ENCODE results near the gene HDGF. TPM values are rescaled to one million over a fixed set of nuclear protein-coding genes. Genes with fewer than 3 reads are reported as not detected.

HDGF gene
- total RNA-seq, 4 donors from 2014 or later: 147 to 162 (median 148) TPM

- no peak overlapping the region for H3K4me3 ChIP-seq (replicated peaks in 1 of 3)
- no peaks in the 10 kb centered on the region for H3K27me3 ChIP-seq
- H3K9me3 ChIP-seq: no peaks in the 10 kb centered on the region
- H3K4me1 ChIP-seq: peaks cover 32 to 34% of the 10 kb centered on the region in 2 donors
- TF ChIP-seq CTCF (IDR thresholded peaks at IDR 0.05): no peak
- TF ChIP-seq POLR2A (IDR thresholded peaks at IDR 0.05): no peak
- intact Hi-C loops (cut with DNase I): no loop called here
- H3K27ac ChIP-seq: no peak overlapping the region
- peaks cover 9 to 18% of the 10 kb centered on the region in 2 donors for H3K36me3 ChIP-seq
- WGBS, 2 donors: 98 to 99% methylated on average over 4 of the region's 4 CpGs
- no peak for DNase-seq
Measured at GRCh38 chr1:156742801-156743200, 8.7 kb downstream of the HDGF start.

DNA sequence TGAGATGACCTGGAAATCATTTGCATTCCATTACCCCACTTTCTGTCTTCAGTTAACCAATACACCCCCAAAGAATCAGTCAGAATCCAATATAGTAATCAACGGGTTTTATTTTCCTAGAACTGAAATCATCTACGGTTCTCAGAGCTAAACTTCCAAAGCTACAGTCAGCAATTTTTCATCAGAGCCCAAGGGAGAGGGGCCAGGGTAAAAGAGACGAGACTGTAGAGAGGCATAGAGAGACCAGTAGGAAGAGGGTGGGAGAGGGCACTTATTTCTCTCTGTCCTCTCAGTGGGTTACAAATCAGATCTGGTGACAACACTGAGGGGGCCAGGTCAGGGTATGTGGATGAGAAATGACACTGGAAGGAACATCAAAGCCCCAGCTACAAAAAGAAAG, 9.5 kb downstream of the HDGF start:
- peak overlapping the region in 1 of 3 donors; percentile 87 for H3K27ac ChIP-seq
- no peak for TF ChIP-seq CTCF (IDR thresholded peaks at IDR 0.05)
- TF ChIP-seq POLR2A (IDR thresholded peaks at IDR 0.05): no peak
- no peak overlapping the region for H3K4me3 ChIP-seq (replicated peaks in 1 of 3)
- H3K27me3 ChIP-seq: no peaks in the 10 kb centered on the region
- no peak for DNase-seq
- peaks cover 26 to 28% of the 10 kb centered on the region in 2 donors for H3K4me1 ChIP-seq
- WGBS, 2 donors: 70 to 88% methylated on average over 3 of the region's 3 CpGs
- H3K36me3 ChIP-seq: peaks cover 13 to 18% of the 10 kb centered on the region in 2 donors
- no peaks in the 10 kb centered on the region for H3K9me3 ChIP-seq
- intact Hi-C loops (cut with DNase I): no loop called here

DNA sequence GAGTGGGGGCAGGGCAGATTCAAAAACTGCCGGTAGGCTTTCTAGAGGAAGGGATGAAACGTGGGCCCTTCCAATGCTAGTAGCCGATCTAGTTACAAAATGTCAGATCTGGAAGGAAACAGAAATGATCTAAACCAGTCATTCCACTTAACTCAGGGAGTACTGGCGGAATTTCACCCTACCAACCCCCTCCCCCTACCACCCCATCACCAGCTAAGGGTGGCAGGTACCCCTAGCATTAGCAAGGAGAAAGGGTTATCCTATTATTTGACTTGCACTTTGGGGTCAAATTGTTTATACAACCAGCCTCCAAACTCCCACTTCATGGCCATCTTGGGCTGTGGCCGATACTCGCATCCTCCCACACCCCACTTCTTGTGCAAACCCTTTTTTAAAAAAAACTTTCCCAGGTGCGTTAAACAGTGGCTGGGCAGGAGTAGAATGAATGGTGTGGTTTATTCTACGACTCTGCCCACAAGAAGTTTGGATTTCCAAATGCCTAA, 9.9 kb downstream of the HDGF start:
- intact Hi-C loops (cut with DNase I): no loop called here
- WGBS, 2 donors: 51 to 55% methylated on average over 8 of the region's 8 CpGs
- peaks cover 18% of the 10 kb centered on the region in 2 donors for H3K36me3 ChIP-seq

DNA sequence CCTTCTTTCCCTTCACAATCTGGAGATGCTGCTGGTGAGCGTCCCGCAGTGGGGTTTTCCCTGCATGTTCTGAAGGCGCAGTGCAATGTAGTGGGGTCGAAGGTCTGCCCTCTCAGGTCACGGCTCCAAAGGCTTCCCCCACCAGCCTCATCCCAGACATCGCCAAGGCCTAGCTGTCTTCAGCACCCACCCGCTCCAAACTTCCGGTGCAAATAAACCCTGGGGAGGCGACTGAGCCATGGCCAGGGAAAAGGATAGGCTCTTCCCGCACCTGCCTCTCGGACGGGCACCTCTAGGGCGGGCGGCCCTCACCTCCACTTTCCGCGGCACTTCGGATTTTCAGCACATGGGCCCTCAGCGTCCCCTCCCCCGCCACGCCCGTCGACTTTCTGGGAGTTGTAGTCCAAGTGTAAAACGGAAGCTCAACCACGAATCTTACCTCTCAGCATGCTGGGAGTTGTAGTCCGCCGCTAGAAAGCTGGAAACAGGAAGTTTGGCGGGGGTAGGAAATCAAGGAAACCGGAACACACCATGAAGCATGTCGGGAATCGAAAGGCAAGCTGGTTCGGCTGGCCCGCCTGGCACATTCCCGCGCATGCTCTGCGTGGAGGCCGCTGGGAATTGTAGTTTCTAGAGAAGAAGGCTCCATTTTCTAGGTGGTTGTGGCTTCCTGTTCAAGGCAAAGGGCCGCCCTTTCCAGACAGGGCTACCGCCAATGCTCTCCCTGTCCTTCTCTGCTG, 10.6 kb downstream of the HDGF start, which contains the start of gene MRPL24:
Gene MRPL24, minus strand, starts transcription at position 348 of the 740 bp plus-strand sequence. CDS start 2,384 bp downstream, outside the sequence.
- intact Hi-C loops (cut with DNase I): no loop called here
- WGBS, 2 donors: 1% methylated on average over 25 to 31 of the region's 38 CpGs
- H3K36me3 ChIP-seq: peaks cover 18 to 20% of the 10 kb centered on the region in 2 donors

More for the DNA sequence above, 9.9 kb downstream of the HDGF start:
- no peak for TF ChIP-seq POLR2A (IDR thresholded peaks at IDR 0.05)
- no peak for TF ChIP-seq CTCF (IDR thresholded peaks at IDR 0.05)
- H3K4me3 ChIP-seq (replicated peaks in 1 of 3): peak overlapping the region in 1 of 3 donors; percentile 53
- H3K27me3 ChIP-seq: no peaks in the 10 kb centered on the region
- peak overlapping the region; percentile 76 to 93 (median 87) for H3K27ac ChIP-seq
- H3K4me1 ChIP-seq: peaks cover 25% of the 10 kb centered on the region in 2 donors
- no peaks in the 10 kb centered on the region for H3K9me3 ChIP-seq
- DNase-seq: no peak

More for the DNA sequence above, 10.6 kb downstream of the HDGF start, which contains the start of gene MRPL24:
- Histone ChIP-seq H3K27ac (peak within 1 kb of the TSS; percentile 76 to 93 (median 87)), H3K27me3 (no peaks in the 10 kb centered on the region), H3K4me1 (peaks cover 18 to 19% of the 10 kb centered on the region in 2 donors), H3K4me3 (replicated peaks in 1 of 3) (peak within 1 kb of the TSS; percentile 34 to 98 (median 53)), H3K9me3 (no peaks in the 10 kb centered on the region)
- DNase-seq: peak; percentile 98 to 99
- TF ChIP-seq POLR2A (IDR thresholded peaks at IDR 0.05) (peak in 1 of 2 donors; percentile 46), CTCF (IDR thresholded peaks at IDR 0.05) (peak in 1 of 6 experiments; percentile 17)
